GM18505 (cell line): ENCODE results near the gene PGF.
"Not testable (repeated sequence)": the region's sequence is repeated elsewhere in the genome, so short reads cannot be mapped to it uniquely, and the experiment has no call there.

ENCODE experiments used
- ATAC-seq: cut with Tn5 transposase; IDR thresholded peaks from one replicate; pipeline ENCODE4 v1.9.1; 2021; ENCODE audit not compliant: unreplicated experiment
- POLR2A ChIP-seq: IDR thresholded peaks from 4 replicates; pipeline ENCODE4 v1.6.1; 2011; ENCODE audit warnings: borderline replicate concordance; ENCODE audit not compliant: insufficient read depth, insufficient read length; ENCODE audit errors: extremely low read depth

PGF gene

GRCh38 chr14:74955229-74956026 lies at the start of gene PGF:
Gene PGF, minus strand, starts transcription at chr14:74955597. Its CDS starts 355 bp downstream, at chr14:74955242.
- ATAC-seq = no peak
- TF ChIP-seq POLR2A = no peak

DNA sequence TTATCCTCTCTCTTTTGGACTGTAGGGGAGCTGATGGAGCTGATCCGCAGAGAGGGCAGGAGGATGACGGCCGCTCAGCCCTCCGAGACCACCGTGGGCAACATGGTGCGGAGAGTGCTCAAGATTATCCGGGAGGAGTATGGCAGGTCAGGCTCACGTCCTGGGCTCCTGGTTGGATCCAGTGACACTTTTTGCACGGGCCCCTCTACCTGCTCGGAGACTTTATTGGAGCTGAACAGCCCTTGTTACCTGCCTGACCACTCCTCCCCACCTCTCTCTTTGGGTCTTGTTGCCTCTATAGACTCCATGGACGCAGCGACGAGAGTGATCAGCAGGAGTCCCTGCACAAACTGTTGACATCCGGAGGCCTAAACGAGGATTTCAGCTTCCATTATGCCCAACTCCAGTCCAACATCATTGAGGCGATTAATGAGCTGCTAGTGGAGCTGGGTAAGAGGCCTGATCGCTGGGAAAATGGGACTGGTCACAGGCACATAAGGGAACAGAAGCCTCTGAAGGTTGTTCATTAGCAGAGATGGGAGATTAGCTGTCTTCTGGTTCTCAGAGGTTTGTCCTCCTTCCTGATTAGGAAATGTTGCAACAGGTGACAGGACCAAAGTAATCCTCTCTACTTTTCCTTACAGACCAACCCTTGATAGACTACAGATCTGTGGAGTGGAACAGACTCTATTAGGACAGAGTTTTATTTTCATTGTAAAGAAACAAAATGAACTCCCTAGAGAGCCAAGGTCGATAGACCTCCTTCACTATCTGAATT lies 48.0 kb upstream of the PGF start:
- peak; percentile 0 for ATAC-seq
- no peak for TF ChIP-seq POLR2A

DNA sequence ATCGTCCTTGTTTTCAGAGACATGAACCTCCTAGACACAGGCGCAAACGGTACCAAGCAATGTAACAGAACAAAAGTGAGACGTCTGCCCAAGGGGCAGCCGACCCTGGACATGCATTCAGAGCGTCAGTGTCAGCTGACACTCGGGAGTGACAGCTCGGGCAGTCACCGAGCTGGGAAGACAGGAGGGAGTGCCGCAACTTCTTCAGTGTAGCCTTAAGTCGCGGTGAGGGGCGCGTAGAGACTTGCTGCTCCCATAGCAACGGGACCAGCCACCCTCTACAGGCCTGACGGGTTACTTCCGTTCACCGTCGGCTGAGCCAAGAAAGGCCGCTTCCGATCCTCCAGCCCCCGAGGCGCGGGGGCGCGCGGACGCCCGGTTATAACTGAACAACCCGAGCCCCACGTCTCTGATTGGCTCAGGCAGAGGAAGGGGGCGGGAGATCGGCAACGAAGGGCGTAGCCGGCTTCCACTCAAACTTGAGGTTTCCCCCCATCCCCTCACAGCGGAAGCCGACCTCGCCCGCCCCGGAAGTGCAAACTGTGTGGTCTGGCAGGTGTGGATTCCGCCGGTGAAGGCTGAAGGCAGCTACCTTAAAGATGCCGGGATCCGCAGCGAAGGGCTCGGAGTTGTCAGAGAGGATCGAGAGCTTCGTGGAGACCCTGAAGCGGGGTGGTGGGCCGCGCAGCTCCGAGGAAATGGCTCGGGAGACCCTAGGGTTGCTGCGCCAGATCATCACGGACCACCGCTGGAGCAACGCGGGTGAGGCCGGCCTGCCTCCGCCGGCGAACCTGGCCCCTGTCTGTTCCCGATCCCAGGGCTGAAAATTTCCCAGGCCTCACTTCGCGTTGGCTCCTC lies 47.2 kb upstream of the PGF start, which contains the start of gene EIF2B2:
TSS of gene EIF2B2 (plus strand) at position 530 of the 858 bp plus-strand sequence. CDS start at position 600, 70 bp downstream.
- TF ChIP-seq POLR2A = peak; percentile 66
- ATAC-seq = peak; percentile 96

GRCh38 chr14:75001899-75002298 lies 46.5 kb upstream of the PGF start:
- ATAC-seq = no peak
- no peak for TF ChIP-seq POLR2A

DNA sequence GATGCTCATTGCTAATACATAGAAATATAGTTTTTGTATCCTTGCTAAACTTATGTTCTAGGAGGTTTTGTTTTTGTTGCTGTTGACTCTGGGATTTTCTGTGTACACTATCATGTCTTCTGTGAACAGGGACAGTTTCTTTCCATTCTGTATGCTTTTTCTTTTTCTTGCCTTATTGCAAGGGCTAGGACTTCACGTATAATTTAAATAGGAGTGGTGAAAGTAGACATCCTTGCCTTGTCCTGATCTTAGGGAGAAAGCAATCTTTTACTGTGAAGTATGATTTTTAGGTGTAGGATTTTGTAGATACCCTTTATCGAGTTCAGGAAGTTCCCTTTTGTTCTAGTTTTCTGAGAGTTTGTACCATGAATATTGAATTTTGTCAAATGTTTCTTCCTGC lies 45.9 kb upstream of the PGF start:
- ATAC-seq = no peak
- TF ChIP-seq POLR2A = no peak

- ATAC-seq = not testable (repeated sequence)
Measured at GRCh38 chr14:74995781-74996180, 40.4 kb upstream of the PGF start.

DNA sequence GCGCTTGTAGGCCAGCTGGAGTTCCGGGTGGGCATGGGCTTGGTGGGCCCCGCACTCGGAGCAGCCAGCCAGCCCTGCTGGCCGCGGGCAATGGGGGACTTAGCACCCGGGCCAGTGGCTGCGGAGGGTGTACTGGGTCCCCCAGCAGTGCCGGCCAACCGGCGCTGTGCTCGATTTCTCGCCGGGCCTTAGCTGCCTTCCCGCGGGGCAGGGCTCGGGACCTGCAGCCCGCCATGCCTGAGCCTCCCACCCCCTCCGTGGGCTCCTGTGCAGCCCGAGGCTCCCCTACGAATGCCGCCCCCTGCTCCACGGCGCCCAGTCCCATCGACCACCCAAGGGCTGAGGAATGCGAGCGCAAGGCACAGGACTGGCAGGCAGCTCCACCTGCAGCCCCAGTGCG lies 38.8 kb upstream of the PGF start:
- not testable (repeated sequence) for ATAC-seq

DNA sequence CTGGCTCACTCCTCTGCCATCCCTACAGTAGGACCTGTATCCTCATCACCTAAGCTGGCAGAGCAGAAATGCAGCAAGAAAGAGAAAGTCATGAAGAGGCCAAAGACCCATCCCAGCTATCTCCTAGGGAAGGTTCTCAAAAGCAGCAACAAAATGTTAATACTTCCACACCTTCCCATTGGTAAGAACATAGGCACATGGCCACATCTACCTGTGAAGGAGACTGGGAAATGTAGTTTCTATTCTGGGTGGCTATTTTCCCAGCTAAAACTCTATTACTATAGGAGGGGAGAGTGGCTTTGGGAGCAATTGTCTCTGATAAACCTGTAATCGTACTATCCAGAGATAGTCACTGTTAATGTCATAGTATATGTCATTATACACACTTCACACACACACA lies 33.6 kb upstream of the PGF start:
- ATAC-seq = no peak
- TF ChIP-seq POLR2A = no peak

DNA sequence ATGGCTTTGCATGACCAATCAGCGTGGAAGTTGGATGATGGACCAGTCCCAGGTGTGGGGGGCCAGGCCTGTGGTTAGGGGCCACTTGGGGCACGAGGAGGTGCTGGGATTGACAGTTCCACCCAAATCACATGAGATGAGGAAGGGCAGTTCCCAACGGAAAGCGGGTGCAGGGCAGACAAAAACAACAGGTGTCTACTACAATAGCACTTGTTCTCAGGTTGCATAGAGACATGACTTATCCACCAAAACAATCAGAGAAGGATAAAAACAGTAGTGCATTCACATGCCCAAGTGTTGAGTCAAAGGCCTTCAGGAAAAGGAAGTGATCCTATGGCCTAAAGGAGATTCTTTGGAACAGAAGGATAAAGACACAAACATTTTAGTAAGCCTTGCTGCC lies 32.7 kb upstream of the PGF start:
- ATAC-seq = no peak
- TF ChIP-seq POLR2A = no peak

- no peak for TF ChIP-seq POLR2A
- no peak for ATAC-seq
Measured at GRCh38 chr14:74985806-74986205, 30.4 kb upstream of the PGF start.

DNA sequence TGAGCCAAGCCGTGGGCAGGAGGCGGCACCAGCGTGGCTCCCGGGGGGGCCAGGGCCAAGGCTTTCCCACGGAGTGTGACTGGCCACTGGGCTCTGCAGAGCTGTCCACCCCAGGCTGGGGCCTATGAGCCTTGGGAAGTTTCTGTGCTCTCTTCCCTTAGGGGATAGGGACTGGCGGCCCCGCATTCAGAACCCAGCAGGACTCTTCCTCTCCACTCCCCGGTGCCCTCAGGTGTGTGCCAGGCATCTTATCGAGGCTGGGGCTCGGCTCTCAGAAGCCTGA lies 29.6 kb upstream of the PGF start:
- no peak for TF ChIP-seq POLR2A
- ATAC-seq = no peak

- TF ChIP-seq POLR2A = no peak
Measured at GRCh38 chr14:74984236-74985027, 29.0 kb upstream of the PGF start.

DNA sequence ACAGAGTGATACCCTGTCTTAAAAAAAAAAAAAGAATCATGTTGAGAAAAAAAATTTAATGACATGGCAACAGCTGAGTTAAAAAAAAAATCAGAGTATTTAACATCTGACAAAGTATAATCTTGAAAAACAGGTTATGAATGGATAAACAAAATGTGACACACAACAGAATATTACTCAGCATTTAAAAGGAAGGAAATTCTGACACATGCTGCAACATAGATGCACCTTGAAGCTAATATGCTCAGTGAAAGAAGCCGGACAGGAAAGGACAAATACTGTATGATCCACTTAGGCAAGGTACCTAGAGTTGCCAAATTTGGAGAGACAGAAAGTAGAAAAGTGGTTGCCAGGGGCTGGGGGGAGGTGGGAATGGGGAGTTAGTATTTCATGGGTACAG lies 27.9 kb upstream of the PGF start:
- no peak for ATAC-seq
- no peak for TF ChIP-seq POLR2A

More at GRCh38 chr14:74984236-74985027, 29.0 kb upstream of the PGF start:
- ATAC-seq = no peak
